Measurements from ENCODE around the gene PLEKHG2. TPM values are rescaled to one million over a fixed set of nuclear protein-coding genes. Genes with fewer than 3 reads are reported as not detected.

The PLEKHG2 gene
- total RNA-seq, 1 donor from 2014 or later, result 14.1 TPM

DNA sequence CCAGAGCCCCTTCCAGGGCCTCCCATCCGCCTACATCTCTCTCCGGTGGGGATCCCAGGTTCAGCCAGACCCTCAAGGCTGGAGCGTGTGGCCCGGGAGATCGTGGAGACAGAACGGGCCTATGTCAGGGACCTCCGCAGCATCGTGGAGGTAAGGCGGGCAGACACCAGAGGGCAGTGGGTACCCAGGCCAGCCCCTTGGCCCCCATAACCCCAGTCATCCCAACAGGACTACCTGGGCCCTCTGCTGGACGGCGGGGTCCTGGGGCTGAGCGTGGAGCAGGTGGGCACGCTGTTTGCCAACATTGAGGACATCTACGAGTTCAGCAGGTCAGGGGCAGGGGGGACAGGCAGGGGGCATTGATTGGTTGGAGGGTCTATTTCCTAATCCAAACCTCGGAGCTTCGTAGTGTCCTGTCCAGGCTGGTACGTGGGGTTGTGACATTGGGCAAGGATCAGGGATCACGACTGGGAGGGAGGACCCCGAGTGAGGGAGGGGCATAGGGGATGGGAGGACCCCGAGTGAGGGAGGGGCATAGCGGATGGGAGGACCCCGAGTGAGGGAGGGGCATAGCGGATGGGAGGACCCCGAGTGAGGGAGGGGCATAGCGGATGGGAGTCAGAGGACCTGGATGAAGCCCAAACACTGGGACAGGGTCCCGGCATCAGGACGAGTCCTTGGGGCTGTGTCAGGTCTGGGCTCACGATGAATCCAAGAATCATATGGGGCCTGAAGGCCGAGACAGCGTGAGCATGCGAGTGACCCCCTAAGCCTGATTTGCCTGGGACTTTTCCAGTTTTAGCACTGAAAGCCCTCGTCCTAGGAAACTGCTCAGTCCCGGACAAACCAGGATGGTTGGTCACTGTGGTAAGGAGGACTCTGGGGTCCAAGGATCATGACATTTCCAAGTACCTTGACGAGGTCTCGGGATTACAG is 2.9 kb downstream of the PLEKHG2 start:
- DNase-seq, result no peak
- H3K36me3 ChIP-seq, result peaks cover 36% of the 10 kb centered on the region
- no peaks in the 10 kb centered on the region for H3K9me3 ChIP-seq (replicated peaks)
- H3K27me3 ChIP-seq (ENCODE audit: low read depth), result no peaks in the 10 kb centered on the region
- peaks cover 64% of the 10 kb centered on the region for H3K4me1 ChIP-seq
- TF ChIP-seq, protein P1, sequence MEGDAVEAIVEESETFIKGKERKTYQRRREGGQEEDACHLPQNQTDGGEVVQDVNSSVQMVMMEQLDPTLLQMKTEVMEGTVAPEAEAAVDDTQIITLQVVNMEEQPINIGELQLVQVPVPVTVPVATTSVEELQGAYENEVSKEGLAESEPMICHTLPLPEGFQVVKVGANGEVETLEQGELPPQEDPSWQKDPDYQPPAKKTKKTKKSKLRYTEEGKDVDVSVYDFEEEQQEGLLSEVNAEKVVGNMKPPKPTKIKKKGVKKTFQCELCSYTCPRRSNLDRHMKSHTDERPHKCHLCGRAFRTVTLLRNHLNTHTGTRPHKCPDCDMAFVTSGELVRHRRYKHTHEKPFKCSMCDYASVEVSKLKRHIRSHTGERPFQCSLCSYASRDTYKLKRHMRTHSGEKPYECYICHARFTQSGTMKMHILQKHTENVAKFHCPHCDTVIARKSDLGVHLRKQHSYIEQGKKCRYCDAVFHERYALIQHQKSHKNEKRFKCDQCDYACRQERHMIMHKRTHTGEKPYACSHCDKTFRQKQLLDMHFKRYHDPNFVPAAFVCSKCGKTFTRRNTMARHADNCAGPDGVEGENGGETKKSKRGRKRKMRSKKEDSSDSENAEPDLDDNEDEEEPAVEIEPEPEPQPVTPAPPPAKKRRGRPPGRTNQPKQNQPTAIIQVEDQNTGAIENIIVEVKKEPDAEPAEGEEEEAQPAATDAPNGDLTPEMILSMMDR (IDR thresholded peaks at IDR 0.05; ENCODE audit: borderline replicate concordance), result no peak
- H3K4me3 ChIP-seq, result peak overlapping the region; percentile 87
- intact Hi-C loops (cut with micrococcal nuclease), result no loop called here
- H3K27ac ChIP-seq (replicated peaks), result peak overlapping the region; percentile 99

DNA sequence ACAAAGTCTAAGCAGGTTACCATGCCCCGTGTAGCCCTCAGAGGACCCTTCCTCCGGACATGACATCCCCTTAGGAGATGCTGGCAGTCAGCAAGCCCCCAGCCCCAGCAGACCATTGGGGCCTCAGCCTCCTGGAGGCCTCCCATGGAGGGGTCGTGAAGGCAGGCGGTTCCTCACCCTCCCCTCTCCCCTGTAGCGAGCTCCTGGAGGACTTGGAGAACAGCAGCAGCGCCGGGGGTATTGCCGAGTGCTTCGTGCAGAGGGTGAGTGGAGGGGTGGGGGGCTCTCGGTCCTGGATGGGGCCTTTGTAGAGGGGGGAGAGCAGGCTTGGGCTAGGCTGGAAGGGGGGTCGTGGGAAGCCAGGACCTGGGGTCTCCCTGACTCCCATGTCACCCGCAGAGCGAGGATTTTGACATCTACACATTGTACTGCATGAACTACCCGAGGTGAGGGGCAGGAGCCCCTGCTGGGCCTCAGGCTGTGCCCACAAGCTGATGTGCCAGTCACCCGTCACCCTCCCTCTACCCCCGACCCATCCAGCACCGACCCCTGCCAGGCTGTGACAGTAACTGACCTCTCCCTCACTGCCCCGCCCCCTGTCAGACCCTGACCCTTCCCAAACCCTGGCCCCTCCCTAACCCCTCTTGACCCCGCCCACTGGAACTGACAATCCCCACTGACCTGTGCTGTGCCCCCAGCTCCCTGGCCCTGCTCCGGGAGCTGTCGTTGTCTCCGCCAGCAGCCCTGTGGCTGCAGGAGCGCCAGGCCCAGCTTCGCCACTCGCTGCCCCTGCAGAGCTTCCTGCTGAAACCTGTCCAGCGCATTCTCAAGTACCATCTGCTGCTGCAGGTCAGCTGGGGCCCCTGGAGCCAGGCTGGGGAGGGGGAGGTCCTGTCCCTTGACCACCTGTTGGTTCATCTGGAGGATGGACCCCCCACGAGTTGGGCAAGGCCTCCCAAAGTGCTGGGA is 4.0 kb downstream of the PLEKHG2 start:
- TF ChIP-seq, protein P1 (IDR thresholded peaks at IDR 0.05; ENCODE audit: borderline replicate concordance), result no peak
- Histone ChIP-seq H3K36me3 (peaks cover 46% of the 10 kb centered on the region), H3K4me3 (peak overlapping the region; percentile 87), H3K9me3 (replicated peaks) (no peaks in the 10 kb centered on the region), H3K27me3 (ENCODE audit: low read depth) (no peaks in the 10 kb centered on the region), H3K27ac (replicated peaks) (no peak overlapping the region), H3K4me1 (peaks cover 53% of the 10 kb centered on the region)
- no peak for DNase-seq
- intact Hi-C loops (cut with micrococcal nuclease), result no loop called here

DNA sequence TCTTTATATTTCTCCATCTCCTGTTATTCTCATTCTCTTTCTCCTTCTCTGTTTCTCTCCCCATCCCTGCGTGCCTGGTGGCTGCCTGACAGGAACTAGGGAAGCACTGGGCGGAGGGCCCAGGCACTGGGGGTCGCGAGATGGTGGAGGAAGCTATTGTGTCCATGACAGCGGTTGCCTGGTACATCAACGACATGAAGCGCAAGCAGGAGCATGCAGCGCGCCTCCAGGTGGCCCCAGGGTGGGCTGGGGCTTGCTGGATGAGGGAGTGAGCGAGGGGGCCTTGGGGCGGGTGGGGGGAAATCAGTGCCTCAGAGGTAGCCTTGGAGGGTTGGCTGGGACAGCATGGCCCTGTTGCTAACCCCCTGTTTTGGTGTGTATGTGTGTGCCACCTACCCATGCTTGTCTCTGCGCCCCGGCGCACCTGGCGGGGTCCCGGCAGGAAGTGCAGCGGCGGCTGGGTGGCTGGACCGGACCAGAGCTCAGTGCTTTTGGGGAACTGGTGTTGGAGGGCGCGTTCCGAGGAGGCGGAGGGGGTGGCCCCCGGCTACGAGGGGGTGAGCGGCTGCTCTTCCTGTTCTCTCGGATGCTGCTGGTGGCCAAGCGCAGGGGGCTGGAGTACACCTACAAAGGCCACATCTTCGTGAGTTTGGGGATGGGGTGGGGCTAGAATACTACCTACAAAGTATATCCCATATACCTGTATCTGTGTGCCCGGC is 5.2 kb downstream of the PLEKHG2 start:
- H3K4me3 ChIP-seq, result no peak overlapping the region
- H3K36me3 ChIP-seq, result peaks cover 58% of the 10 kb centered on the region
- no peaks in the 10 kb centered on the region for H3K27me3 ChIP-seq (ENCODE audit: low read depth)
- DNase-seq, result no peak
- no peak overlapping the region for H3K27ac ChIP-seq (replicated peaks)
- TF ChIP-seq, protein P1 (IDR thresholded peaks at IDR 0.05; ENCODE audit: borderline replicate concordance), result no peak
- no peaks in the 10 kb centered on the region for H3K9me3 ChIP-seq (replicated peaks)
- intact Hi-C loops (cut with micrococcal nuclease), result no loop called here
- H3K4me1 ChIP-seq, result peaks cover 49% of the 10 kb centered on the region

DNA sequence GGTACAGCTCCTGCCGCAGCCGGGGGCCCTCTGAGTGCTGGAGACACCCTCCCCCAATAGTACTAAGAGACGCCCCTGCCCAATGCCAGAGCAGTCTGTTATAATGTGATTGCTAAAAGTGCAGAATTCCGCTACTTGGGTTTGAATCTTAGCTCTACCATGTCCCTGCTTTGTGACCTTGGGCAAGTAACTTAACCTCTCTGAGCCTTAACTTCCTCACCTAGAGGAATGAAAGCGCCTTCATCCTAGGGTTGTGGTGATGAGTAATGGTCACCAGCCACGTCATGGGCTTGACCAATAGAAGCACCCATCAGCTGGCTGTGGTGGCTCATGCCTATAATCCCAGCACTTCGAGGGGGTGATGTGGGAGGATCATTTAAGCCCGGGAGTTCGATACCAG is 6.5 kb downstream of the PLEKHG2 start:
- DNase-seq, result no peak
- intact Hi-C loops (cut with micrococcal nuclease), result no loop called here
- Histone ChIP-seq H3K9me3 (replicated peaks) (no peaks in the 10 kb centered on the region), H3K4me3 (no peak overlapping the region), H3K36me3 (peaks cover 68% of the 10 kb centered on the region), H3K27ac (replicated peaks) (no peak overlapping the region), H3K4me1 (peaks cover 35% of the 10 kb centered on the region), H3K27me3 (ENCODE audit: low read depth) (no peaks in the 10 kb centered on the region)
- TF ChIP-seq, protein P1 (IDR thresholded peaks at IDR 0.05; ENCODE audit: borderline replicate concordance), result no peak

DNA sequence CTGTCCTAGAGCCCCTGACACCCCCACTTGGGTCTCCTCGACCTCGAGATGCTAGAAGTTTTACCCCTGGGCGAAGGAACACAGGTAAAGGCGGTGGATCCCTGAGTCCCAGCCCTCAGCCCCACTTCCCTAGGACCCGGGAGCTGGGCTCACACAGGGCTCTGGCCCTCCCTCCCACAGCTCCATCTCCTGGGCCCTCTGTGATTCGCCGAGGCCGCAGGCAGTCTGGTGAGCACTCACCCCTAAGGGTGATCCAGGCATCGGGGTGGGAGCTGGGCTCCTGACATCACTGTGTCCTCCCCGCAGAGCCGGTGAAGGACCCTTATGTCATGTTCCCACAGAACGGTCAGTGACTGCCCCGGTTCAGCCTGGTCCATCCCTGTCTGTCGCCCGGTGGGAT is 8.3 kb downstream of the PLEKHG2 start:
- intact Hi-C loops (cut with micrococcal nuclease), result no loop called here
- no peak overlapping the region for H3K4me3 ChIP-seq
- H3K9me3 ChIP-seq (replicated peaks), result no peaks in the 10 kb centered on the region
- H3K36me3 ChIP-seq, result peaks cover 76% of the 10 kb centered on the region
- H3K27me3 ChIP-seq (ENCODE audit: low read depth), result no peaks in the 10 kb centered on the region
- no peak overlapping the region for H3K27ac ChIP-seq (replicated peaks)
- DNase-seq, result no peak
- TF ChIP-seq, protein P1 (IDR thresholded peaks at IDR 0.05; ENCODE audit: borderline replicate concordance), result no peak
- peaks cover 17% of the 10 kb centered on the region for H3K4me1 ChIP-seq

Measured in left ventricle myocardium inferior (tissue), 1 donor.